ENCODE measurements around the gene EML6. TPM values are rescaled to one million over a fixed set of nuclear protein-coding genes. Genes with fewer than 3 reads are reported as not detected.

EML6 gene
- total RNA-seq, 1 experiment from 2014 or later = 6.6 TPM

DNA sequence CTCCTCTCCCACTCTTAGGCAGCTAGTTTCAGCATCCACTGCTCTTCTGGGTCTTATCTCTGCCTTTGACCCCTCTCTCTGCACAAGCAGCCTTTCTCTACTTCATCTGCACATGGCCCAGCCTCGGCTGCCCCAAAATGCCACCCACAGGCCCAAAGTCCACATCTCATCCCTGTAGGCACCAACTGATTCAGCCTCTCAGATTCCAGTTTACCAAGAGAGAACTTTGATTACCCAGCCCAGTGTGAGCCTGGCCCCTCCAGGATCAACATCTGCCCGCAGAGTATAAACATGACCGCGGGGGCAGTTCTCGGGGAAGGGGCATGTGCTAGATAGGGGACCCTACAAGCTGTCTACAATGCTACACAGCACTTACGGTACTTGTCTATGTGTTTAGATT, 185.1 kb downstream of the EML6 start:
- no peak for ATAC-seq
- RAD21 ChIA-PET (ENCODE audit: low non-redundant PET in 1 of 2, low total read pairs in 2 of 2, uncharacterized antibody in 2 of 2, unreplicated experiment in 2 of 2) = no interaction called here

More for the DNA sequence above, 185.1 kb downstream of the EML6 start:
- no peak for TF ChIP-seq EGR1 (IDR thresholded peaks at IDR 0.05; ENCODE audit: low read depth)
- TF ChIP-seq, protein P1, sequence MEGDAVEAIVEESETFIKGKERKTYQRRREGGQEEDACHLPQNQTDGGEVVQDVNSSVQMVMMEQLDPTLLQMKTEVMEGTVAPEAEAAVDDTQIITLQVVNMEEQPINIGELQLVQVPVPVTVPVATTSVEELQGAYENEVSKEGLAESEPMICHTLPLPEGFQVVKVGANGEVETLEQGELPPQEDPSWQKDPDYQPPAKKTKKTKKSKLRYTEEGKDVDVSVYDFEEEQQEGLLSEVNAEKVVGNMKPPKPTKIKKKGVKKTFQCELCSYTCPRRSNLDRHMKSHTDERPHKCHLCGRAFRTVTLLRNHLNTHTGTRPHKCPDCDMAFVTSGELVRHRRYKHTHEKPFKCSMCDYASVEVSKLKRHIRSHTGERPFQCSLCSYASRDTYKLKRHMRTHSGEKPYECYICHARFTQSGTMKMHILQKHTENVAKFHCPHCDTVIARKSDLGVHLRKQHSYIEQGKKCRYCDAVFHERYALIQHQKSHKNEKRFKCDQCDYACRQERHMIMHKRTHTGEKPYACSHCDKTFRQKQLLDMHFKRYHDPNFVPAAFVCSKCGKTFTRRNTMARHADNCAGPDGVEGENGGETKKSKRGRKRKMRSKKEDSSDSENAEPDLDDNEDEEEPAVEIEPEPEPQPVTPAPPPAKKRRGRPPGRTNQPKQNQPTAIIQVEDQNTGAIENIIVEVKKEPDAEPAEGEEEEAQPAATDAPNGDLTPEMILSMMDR (IDR thresholded peaks at IDR 0.05 in 2 of 3, conservative IDR thresholded peaks at IDR 0.05 in 1 of 3; ENCODE audit: borderline replicate concordance in 1 of 3, insufficient read depth in 1 of 3, low read depth in 2 of 3, low read length in 2 of 3) = no peak
- no peak for TF ChIP-seq RAD21 (IDR thresholded peaks at IDR 0.05; ENCODE audit: low read depth)
- TF ChIP-seq, protein P2, sequence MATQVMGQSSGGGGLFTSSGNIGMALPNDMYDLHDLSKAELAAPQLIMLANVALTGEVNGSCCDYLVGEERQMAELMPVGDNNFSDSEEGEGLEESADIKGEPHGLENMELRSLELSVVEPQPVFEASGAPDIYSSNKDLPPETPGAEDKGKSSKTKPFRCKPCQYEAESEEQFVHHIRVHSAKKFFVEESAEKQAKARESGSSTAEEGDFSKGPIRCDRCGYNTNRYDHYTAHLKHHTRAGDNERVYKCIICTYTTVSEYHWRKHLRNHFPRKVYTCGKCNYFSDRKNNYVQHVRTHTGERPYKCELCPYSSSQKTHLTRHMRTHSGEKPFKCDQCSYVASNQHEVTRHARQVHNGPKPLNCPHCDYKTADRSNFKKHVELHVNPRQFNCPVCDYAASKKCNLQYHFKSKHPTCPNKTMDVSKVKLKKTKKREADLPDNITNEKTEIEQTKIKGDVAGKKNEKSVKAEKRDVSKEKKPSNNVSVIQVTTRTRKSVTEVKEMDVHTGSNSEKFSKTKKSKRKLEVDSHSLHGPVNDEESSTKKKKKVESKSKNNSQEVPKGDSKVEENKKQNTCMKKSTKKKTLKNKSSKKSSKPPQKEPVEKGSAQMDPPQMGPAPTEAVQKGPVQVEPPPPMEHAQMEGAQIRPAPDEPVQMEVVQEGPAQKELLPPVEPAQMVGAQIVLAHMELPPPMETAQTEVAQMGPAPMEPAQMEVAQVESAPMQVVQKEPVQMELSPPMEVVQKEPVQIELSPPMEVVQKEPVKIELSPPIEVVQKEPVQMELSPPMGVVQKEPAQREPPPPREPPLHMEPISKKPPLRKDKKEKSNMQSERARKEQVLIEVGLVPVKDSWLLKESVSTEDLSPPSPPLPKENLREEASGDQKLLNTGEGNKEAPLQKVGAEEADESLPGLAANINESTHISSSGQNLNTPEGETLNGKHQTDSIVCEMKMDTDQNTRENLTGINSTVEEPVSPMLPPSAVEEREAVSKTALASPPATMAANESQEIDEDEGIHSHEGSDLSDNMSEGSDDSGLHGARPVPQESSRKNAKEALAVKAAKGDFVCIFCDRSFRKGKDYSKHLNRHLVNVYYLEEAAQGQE (IDR thresholded peaks at IDR 0.05; ENCODE audit: low read depth) = no peak
- TF ChIP-seq EZH2phosphoT487 (IDR thresholded peaks at IDR 0.05; ENCODE audit: borderline replicate concordance) = no peak
- Histone ChIP-seq H4K20me1 (ENCODE audit: insufficient read depth) (no peaks in the 10 kb centered on the region), H3K4me1 (ENCODE audit: control insufficient read depth in 1 of 2, insufficient read depth in 2 of 2, low read length in 2 of 2) (peaks cover 16 to 34% of the 10 kb centered on the region in 2 experiments), H3K9me3 (ENCODE audit: control insufficient read depth in 1 of 2, insufficient read depth in 1 of 2, low read depth in 1 of 2, low read length in 2 of 2) (no peaks in the 10 kb centered on the region), H3K36me3 (ENCODE audit: control insufficient read depth in 1 of 2, insufficient read depth in 2 of 2, low read length in 2 of 2) (no peaks in the 10 kb centered on the region), H2AFZ (ENCODE audit: low read depth, low read length, poor library complexity, severe bottlenecking) (no peak overlapping the region), H3K4me2 (ENCODE audit: low read length) (no peak overlapping the region), H3K27ac (ENCODE audit: low read depth, low read length) (no peak overlapping the region), H3K27me3 (ENCODE audit: insufficient read depth, low read length) (no peaks in the 10 kb centered on the region), H3K9ac (ENCODE audit: low read length) (no peak overlapping the region), H3K4me3 (replicated peaks in 1 of 2; ENCODE audit: low read depth in 1 of 2, low read length in 2 of 2) (no peak overlapping the region), H3K9me2 (ENCODE audit: insufficient read depth) (no peaks in the 10 kb centered on the region), H3K79me2 (ENCODE audit: insufficient read depth, low read length) (no peaks in the 10 kb centered on the region)
- DNase-seq (ENCODE audit: low read depth, low spot score) = no peak
- intact Hi-C loops (cut with micrococcal nuclease) = loop anchor here (10.0 kb wide), 2 partner anchors 96 to 606 kb away; partner anchors contain the start of gene CFAP36
- ChIA-PET CTCF (no interaction called here), POLR2A (no interaction called here)
- no TSS peak for BruUV-seq (replicated peaks)

All from HCT116 (cell line).